Skeletal muscle tissue (tissue), 4 donors: ENCODE measurements around the gene TTC33. TPM values are rescaled to one million over a fixed set of nuclear protein-coding genes. Genes with fewer than 3 reads are reported as not detected.
"Not testable (repeated sequence)": the region's sequence is repeated elsewhere in the genome, so short reads cannot be mapped to it uniquely, and the experiment has no call there.

Source experiments
- H3K27ac ChIP-seq: one replicate; pipeline ENCODE4 v1.7.0; 2013; ENCODE audit warnings: mild to moderate bottlenecking, low read depth, low read length, inconsistent platforms
- H3K27me3 ChIP-seq, 3 donors: one replicate each; pipeline ENCODE4 v1.7.0; 2013; ENCODE audit warnings: low read length in 3 of 3; ENCODE audit not compliant: control insufficient read depth in 3 of 3, insufficient read depth in 3 of 3
- H3K36me3 ChIP-seq, 3 donors: one replicate each; pipeline ENCODE4 v1.7.0; 2013; ENCODE audit warnings: low read length in 3 of 3; ENCODE audit not compliant: control insufficient read depth in 3 of 3, insufficient read depth in 3 of 3
- H3K4me1 ChIP-seq, 3 donors: one replicate each; pipeline ENCODE4 v1.7.0; 2013; ENCODE audit warnings: low read length in 3 of 3, mild to moderate bottlenecking in 3 of 3; ENCODE audit not compliant: control insufficient read depth in 3 of 3, insufficient read depth in 3 of 3
- H3K4me3 ChIP-seq, 3 donors: one replicate each; pipeline ENCODE4 v1.7.0; 2013; ENCODE audit warnings: low read length in 3 of 3
- H3K9ac ChIP-seq, 3 donors: one replicate each; pipeline ENCODE4 v1.7.0; 2013; ENCODE audit warnings: low read length in 3 of 3, mild to moderate bottlenecking in 3 of 3, moderate library complexity in 2 of 3, low read depth in 1 of 3
- H3K9me3 ChIP-seq, 3 donors: one replicate each; pipeline ENCODE4 v1.7.0; 2013; ENCODE audit warnings: low read length in 3 of 3; ENCODE audit not compliant: control insufficient read depth in 3 of 3
- total RNA-seq: library from RNA; depleted of rRNA; stranded (reverse); fragments of >200 nt; gene quantifications from one replicate; pipeline ENCODE4 v1.2.3, GENCODE V29; 2014
- donor health status: Osteomylitis.

TTC33 gene
- total RNA-seq, 1 donor from 2014 or later, result 17.2 TPM

DNA sequence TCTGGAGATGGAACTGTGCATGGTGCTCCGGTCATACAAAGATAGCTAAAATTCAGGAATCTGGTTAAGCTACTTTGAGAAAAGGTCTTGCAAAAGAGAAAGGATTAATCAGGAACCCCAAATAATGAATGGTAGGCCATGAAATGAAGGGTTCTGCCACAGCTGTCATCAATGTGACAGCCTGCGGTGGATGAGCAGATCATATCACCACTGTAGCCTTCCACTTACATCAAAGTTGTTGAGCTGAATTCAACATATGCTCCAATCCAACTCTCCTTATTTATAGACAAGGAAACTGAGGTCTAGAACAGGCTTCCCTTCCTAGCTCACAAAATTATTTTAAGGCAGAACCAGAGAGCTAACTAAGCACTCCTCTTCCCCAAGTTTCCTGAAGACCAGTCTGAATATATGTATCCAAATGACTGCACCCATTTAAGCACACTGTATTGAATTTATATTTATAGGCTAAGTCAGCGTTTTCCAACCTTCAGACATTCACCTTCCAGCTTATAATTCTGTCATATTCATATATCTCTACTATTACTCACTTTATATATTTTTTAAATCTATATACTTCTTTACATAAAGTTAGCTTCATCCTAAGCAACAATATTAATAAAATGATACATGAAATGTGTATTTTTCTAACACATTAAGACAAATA lies 90.0 kb downstream of the TTC33 start:
- Histone ChIP-seq H3K4me3 (no peak overlapping the region), H3K9ac (no peak overlapping the region), H3K27me3 (no peaks in the 10 kb centered on the region), H3K4me1 (no peaks in the 10 kb centered on the region), H3K9me3 (no peaks in the 10 kb centered on the region), H3K27ac (no peak overlapping the region), H3K36me3 (no peaks in the 10 kb centered on the region)

DNA sequence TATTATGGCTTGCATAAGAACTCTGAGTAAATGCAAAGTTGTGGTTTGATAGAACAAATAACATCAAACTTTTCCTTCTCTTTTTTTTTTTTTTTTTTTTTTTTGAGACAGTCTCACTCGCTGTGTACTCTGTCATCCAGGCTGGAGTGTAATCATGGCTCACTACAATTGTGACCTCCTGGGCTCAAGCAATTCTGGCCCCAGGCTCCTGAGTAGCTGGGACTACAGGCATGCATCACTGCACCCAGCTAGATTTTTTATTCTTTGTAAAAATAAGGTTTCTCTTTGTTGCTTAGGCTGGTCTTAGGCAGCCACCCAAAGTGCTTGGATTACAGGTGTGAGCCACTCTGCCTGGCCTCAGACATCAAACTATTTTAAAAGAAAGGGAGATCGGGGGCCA lies 95.0 kb downstream of the TTC33 start:
- Histone ChIP-seq H3K9ac (no peak overlapping the region), H3K9me3 (no peaks in the 10 kb centered on the region), H3K36me3 (no peaks in the 10 kb centered on the region), H3K27ac (no peak overlapping the region), H3K4me1 (no peaks in the 10 kb centered on the region), H3K4me3 (no peak overlapping the region), H3K27me3 (no peaks in the 10 kb centered on the region)

DNA sequence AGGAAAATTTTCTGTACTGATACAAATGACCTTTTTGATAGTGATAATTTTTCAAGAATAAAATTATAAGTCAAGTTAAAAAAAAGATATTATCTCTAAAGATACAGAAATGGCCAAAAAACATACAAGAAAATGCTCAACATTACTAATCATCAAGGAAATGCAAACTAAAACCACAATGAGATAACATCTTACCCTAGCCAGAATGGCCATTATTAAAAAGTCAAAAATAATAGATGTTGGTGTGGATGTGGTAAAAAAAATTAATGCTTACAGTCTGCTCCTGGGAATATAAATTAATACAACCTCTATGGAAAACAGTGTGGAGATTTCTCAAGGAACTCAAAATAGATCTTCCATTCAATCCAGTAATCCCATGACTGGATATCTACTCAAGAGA lies 99.0 kb downstream of the TTC33 start:
- Histone ChIP-seq H3K4me3 (no peak overlapping the region), H3K4me1 (peaks cover 0 to 3% (median 0%) of the 10 kb centered on the region in 3 donors), H3K9ac (no peak overlapping the region), H3K36me3 (no peaks in the 10 kb centered on the region), H3K9me3 (no peaks in the 10 kb centered on the region), H3K27ac (no peak overlapping the region), H3K27me3 (no peaks in the 10 kb centered on the region)

DNA sequence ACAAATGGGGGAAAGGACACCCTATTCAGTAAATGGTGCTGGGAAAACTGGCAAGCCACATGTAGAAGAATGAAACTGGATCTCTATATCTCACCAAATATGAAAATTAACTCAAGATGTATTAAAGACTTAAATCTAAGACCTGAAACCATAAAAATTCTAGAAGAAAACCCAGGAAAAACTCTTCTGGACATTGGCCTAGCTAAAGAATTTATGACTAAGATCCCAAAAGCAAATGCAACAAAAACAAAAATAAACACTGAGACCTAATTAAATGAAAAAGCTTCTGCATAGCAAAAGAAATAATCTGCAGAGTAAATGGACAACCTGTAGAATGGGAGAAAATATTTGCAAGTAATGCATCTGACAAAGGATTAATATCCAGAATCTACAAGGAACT lies 99.7 kb downstream of the TTC33 start:
- H3K4me3 ChIP-seq, result not testable (repeated sequence)

DNA sequence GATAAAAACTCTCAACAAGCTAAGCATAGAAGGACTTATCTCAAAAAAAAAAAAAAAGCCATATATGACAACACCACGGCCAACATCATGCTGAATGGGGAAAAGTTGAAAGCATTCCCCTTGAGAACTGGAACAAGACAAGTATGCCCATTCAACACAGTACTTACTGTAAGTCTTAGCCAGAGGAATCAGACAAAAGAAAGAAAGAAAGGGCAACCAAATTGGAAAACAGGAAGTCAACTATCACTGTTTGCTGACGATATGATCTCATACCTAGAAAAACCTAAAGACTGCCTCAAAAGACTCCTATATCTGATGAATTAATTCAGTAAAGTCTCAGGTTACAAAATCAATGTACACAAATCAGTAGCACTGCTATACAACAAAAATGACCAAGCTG lies 100.6 kb downstream of the TTC33 start:
- Histone ChIP-seq H3K9me3 (no peaks in the 10 kb centered on the region), H3K27ac (no peak overlapping the region), H3K4me1 (peaks cover 0 to 3% (median 0%) of the 10 kb centered on the region in 3 donors), H3K36me3 (no peaks in the 10 kb centered on the region), H3K4me3 (no peak overlapping the region), H3K27me3 (no peaks in the 10 kb centered on the region), H3K9ac (no peak overlapping the region)

More for the DNA sequence above, 99.7 kb downstream of the TTC33 start:
- H3K36me3 ChIP-seq, H3K27me3 ChIP-seq, H3K9me3 ChIP-seq, H3K27ac ChIP-seq, H3K9ac ChIP-seq, H3K4me1 ChIP-seq: not testable (repeated sequence)

DNA sequence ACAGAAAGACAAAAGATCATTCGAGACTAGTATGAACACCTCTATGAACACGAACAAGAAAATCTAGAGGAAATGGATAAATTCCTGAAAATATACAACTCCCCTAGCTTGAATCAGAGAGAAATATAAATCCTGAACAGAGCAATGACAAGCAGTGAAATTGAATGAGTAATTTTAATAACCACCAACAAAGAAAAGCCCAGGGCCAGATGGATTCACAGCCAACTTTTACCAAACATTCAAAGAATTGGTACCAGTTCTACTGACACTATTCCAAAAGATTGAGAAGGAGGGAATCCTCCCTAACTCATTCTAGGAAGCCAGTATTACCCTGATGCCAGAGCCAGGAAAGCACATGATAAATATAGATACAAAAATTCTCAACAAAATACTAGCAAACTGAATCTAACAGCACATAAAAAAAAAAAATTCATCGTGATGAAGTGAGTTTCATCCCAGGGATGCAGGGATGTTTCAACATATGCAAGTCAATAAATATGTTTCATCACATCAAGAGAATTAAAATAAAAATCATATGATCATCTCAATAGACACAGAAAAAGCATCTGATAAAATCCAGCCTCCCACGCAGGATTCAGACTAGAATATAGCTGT lies 101.3 kb downstream of the TTC33 start:
- Histone ChIP-seq H3K9me3 (no peaks in the 10 kb centered on the region), H3K27me3 (no peaks in the 10 kb centered on the region), H3K4me3 (no peak overlapping the region), H3K4me1 (peaks cover 0 to 3% (median 0%) of the 10 kb centered on the region in 3 donors), H3K9ac (no peak overlapping the region), H3K27ac (no peak overlapping the region), H3K36me3 (no peaks in the 10 kb centered on the region)

DNA sequence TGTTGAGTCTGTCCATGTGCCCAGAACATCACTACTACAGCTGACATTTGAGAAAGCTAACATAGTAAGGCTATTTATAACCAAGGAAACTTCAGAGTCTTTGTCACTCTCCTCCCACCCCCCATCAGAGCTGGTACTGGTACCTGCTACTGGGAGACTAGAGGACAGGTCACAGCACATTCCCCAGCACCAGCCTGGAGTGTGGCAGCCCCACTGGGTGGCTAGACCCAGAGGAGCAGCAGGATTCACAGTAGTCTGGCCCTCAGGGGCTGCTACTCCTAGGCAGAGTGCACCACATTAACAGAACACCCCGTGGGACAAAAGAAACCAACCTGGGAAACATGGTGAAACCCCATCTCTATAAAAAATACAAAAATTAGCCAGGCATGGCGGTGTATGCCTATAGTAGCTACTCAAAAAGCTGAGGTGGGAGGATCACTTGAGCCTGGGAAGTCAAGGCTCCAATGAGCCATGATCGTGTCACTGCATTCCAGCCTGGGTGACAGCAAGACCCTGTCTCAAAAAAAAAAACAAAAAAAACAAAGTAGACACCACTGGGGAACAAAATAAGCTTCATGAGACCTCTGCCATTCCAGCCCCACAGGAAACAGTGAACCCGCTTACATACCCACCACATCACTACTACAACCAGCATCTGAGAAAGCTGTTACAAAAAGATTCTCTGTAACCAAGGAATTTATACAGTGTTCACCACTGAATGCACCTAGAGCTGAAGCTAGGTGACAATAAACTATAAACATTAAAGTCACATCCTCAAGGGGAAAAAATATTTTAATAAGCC lies 102.3 kb downstream of the TTC33 start:
- no peak overlapping the region for H3K4me3 ChIP-seq
- peaks cover 0 to 3% (median 0%) of the 10 kb centered on the region in 3 donors for H3K4me1 ChIP-seq
- H3K27me3 ChIP-seq, result no peaks in the 10 kb centered on the region
- no peaks in the 10 kb centered on the region for H3K9me3 ChIP-seq
- H3K27ac ChIP-seq, result no peak overlapping the region
- H3K36me3 ChIP-seq, result no peaks in the 10 kb centered on the region
- no peak overlapping the region for H3K9ac ChIP-seq

DNA sequence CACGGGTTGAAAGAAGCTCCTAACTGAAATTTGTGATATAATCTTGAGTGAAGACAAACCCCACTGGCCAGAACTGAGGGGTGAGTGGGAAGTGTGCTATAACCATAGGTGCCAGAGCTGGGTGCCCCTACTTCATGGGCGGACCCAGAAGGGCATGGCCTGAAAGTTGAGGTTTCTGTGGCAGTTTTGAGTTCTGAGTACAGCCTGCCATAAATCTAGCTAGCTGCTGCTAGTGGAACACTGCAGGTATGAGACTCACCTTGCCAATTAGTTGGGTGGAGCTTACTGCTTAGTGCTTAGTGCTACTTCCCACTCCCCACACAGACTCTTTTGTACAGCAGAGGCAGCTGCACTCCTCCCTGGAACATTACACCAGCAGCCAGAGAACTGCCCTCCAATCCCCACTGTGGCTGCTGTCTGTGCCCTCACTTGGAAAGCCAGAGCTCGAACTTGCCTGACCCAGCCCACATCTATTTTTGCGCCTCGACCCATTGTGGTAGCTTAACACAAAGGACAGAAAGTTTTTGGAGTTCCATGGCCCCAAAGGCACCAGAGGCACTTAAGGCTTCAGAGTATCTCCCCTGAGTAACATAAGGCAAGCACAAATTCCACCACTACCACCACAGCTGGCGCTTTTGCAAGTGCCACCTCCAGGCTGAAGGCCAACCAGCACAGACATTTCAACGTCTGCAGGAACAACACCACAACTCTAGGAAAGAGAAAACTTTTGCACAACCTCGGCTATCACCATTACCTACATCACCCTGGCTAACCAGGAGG lies 103.1 kb downstream of the TTC33 start:
- Histone ChIP-seq H3K27me3 (no peaks in the 10 kb centered on the region), H3K9me3 (no peaks in the 10 kb centered on the region), H3K36me3 (no peaks in the 10 kb centered on the region), H3K4me1 (peaks cover 0 to 3% (median 0%) of the 10 kb centered on the region in 3 donors), H3K4me3 (no peak overlapping the region), H3K9ac (no peak overlapping the region), H3K27ac (no peak overlapping the region)

DNA sequence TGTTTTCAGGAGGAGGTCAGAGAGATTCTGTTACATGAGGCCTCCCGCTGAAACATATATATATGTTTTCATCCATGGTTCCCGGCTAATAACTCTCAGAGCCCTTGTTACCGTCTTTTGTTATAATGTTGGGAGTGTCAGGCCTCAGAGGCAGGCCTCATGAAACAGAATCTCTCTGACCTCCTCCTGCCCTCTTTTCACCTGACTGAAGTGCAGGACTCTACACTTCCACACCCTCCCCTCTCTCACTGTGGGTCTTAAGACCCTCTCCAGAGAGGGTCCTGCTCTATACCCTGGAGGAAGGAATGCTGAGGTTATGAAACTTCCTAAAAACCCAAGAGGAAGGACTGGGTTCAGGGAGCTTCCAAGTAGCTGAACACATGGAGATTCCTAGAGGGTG lies 104.6 kb downstream of the TTC33 start:
- no peaks in the 10 kb centered on the region for H3K27me3 ChIP-seq
- no peaks in the 10 kb centered on the region for H3K36me3 ChIP-seq
- H3K9ac ChIP-seq, result no peak overlapping the region
- H3K4me1 ChIP-seq, result peaks cover 0 to 3% (median 0%) of the 10 kb centered on the region in 3 donors
- no peak overlapping the region for H3K4me3 ChIP-seq
- no peak overlapping the region for H3K27ac ChIP-seq
- H3K9me3 ChIP-seq, result no peaks in the 10 kb centered on the region
